GM23338 (cell line): Measurements from ENCODE around the gene SASH1. TPM values are rescaled to one million over a fixed set of nuclear protein-coding genes. Genes with fewer than 3 reads are reported as not detected.

Source experiments
- POLR2AphosphoS5 ChIP-seq: IDR thresholded peaks from 2 replicates; pipeline ENCODE4 v1.6.1; 2016; ENCODE audit warnings: antibody characterized with exemption, low read depth
- STAT1 ChIP-seq: IDR thresholded peaks from one replicate; pipeline ENCODE4 v1.6.1; 2016; ENCODE audit warnings: antibody characterized with exemption; ENCODE audit not compliant: unreplicated experiment
- ZNF331 ChIP-seq: fragments of 250-450 bp; sonication (Bioruptor Pico); IDR thresholded peaks from 2 replicates; pipeline ENCODE4 v1.5.0; 2020; ENCODE audit warnings: low read depth, mild to moderate bottlenecking, moderate library complexity
- ZNF462 ChIP-seq: fragments of 250-450 bp; sonication (Bioruptor Pico); IDR thresholded peaks from 2 replicates; pipeline ENCODE4 v1.5.0; 2020; ENCODE audit warnings: mild to moderate bottlenecking, moderate library complexity
- polyA plus RNA-seq: library from polyadenylated mRNA; unstranded; fragments of >200 nt; fragmentation: Nextera tagmentation; extraction: Ambion mirVana; gene quantifications from 2 replicates; pipeline ENCODE4 v1.2.1, GENCODE V29; 2016
- small RNA-seq: library from RNA; depleted of rRNA; stranded (forward); fragments of <200 nt; gene quantifications from one replicate; pipeline ENCODE3, GENCODE V24; 2014; ENCODE audit warnings: low replicate concordance
- total RNA-seq: library from RNA; depleted of rRNA; stranded (reverse); fragments of >200 nt; shearing (Covaris generic); gene quantifications from 2 replicates; pipeline ENCODE4 v1.2.3, GENCODE V29; 2014

Gene SASH1
- total and polyA plus RNA-seq, 2 experiments from 2014 or later, result 8.2 to 30.2 TPM

- TF ChIP-seq ZNF462 (CRISPR knock-in tag) (peak; percentile 70; the same call in 1 of the 2 replicates), ZNF331 (CRISPR knock-in tag) (no peak), STAT1 (no peak), POLR2AphosphoS5 (0 out of 2 replicates have a peak, but pooled peaks have one; percentile 36)
Measured at GRCh38 chr6:148599967-148600426, 257.4 kb downstream of the SASH1 start (continued).

Small RNA genes within 50 kb of the gene (small RNA-seq; reads per million reads assigned to genes)
- not detected for gene SNRPEP6
